Measurements from ENCODE around the gene ZNF14. TPM values are rescaled to one million over a fixed set of nuclear protein-coding genes. Genes with fewer than 3 reads are reported as not detected.

The ZNF14 gene
- total and polyA plus RNA-seq, 9 of the 15 experiments (the other 6 are each of a cell fraction or from before 2014, with no cell fraction given) = 1.9 to 7.0 (median 4.0) TPM

DNA sequence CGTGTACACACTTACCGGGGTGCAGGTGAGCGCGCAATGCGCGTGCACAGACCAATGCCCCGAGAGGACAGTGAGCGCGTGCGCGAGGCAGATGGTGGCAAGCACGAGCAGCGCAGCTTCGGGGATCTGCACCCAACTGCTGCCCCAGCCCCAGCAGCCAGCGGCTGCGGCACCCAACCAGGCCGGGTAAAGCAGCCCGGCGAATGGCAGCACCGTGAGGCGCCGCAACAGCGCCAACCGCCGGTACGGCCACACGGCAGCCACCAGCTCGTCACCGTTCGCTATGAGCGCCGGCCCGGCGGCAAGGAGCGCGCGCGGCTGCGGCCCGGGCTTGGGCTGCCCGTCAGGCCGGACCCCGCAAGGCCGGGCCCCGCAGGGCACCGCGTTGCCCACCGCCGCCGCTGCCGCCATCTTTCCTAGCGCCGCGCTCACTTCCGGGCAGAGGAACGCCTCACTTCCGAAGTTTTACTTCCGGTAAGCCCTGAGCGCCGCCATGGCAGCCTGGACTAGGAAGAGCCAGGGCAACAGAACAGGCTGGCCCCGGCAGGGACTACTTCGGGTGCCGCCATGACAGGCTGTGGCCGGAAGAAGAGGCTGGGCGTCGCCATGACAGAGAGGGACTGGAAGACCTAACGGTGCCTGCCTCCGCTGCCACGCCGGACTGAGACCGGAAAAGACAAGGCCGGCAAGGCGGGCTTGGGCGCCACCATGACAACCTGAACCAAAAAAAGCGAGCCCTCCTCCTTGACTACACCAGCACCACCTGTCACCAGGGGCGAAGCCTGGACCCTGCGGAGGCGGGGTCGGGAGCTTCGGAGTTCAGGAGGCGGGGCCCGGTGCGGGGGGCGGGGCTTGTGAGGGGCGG, 69.4 kb downstream of the ZNF14 start, which contains the start of gene ATP13A1 (continued):
- TF ChIP-seq, protein P1, sequence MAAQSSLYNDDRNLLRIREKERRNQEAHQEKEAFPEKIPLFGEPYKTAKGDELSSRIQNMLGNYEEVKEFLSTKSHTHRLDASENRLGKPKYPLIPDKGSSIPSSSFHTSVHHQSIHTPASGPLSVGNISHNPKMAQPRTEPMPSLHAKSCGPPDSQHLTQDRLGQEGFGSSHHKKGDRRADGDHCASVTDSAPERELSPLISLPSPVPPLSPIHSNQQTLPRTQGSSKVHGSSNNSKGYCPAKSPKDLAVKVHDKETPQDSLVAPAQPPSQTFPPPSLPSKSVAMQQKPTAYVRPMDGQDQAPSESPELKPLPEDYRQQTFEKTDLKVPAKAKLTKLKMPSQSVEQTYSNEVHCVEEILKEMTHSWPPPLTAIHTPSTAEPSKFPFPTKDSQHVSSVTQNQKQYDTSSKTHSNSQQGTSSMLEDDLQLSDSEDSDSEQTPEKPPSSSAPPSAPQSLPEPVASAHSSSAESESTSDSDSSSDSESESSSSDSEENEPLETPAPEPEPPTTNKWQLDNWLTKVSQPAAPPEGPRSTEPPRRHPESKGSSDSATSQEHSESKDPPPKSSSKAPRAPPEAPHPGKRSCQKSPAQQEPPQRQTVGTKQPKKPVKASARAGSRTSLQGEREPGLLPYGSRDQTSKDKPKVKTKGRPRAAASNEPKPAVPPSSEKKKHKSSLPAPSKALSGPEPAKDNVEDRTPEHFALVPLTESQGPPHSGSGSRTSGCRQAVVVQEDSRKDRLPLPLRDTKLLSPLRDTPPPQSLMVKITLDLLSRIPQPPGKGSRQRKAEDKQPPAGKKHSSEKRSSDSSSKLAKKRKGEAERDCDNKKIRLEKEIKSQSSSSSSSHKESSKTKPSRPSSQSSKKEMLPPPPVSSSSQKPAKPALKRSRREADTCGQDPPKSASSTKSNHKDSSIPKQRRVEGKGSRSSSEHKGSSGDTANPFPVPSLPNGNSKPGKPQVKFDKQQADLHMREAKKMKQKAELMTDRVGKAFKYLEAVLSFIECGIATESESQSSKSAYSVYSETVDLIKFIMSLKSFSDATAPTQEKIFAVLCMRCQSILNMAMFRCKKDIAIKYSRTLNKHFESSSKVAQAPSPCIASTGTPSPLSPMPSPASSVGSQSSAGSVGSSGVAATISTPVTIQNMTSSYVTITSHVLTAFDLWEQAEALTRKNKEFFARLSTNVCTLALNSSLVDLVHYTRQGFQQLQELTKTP (IDR thresholded peaks at IDR 0.05; ENCODE audit: low read depth in 1 of 2, partially characterized antibody in 2 of 2) = no peak
- TF ChIP-seq THRAP3 (IDR thresholded peaks at IDR 0.05; ENCODE audit: borderline replicate concordance) (no peak), ZNF143 (CRISPR knock-in tag; IDR thresholded peaks at IDR 0.05) (no peak), MED1 (CRISPR knock-in tag; IDR thresholded peaks at IDR 0.05; ENCODE audit: borderline replicate concordance) (no peak), MEIS2 (IDR thresholded peaks at IDR 0.05; ENCODE audit: partially characterized antibody) (no peak), SOX6 (IDR thresholded peaks at IDR 0.05) (peak; percentile 28; the same call in 1 of the 2 replicates), FIP1L1 (IDR thresholded peaks at IDR 0.05; ENCODE audit: low read depth, low read length, poor library complexity, severe bottlenecking) (no peak), DMBX1 (CRISPR knock-in tag; IDR thresholded peaks at IDR 0.05; ENCODE audit: borderline replicate concordance) (peak; percentile 34; the same call in 1 of the 2 replicates), ZNF165 (CRISPR knock-in tag; IDR thresholded peaks at IDR 0.05; ENCODE audit: borderline replicate concordance) (peak; percentile 63; the same call in 1 of the 2 replicates), PHF8 (IDR thresholded peaks at IDR 0.05; ENCODE audit: borderline replicate concordance, low read length) (peak; percentile 88; the same call in 1 of the 2 replicates), CCAR2 (IDR thresholded peaks at IDR 0.05; ENCODE audit: low read depth, low read length) (no peak), MCM5 (IDR thresholded peaks at IDR 0.05; ENCODE audit: low read depth) (no peak), ZNF583 (CRISPR knock-in tag; IDR thresholded peaks at IDR 0.05) (no peak), ILF3 (IDR thresholded peaks at IDR 0.05; ENCODE audit: borderline replicate concordance) (no peak), MEF2A (IDR thresholded peaks at IDR 0.05; ENCODE audit: control insufficient read depth, low read depth, low read length) (no peak)
- TF ChIP-seq, protein P2, sequence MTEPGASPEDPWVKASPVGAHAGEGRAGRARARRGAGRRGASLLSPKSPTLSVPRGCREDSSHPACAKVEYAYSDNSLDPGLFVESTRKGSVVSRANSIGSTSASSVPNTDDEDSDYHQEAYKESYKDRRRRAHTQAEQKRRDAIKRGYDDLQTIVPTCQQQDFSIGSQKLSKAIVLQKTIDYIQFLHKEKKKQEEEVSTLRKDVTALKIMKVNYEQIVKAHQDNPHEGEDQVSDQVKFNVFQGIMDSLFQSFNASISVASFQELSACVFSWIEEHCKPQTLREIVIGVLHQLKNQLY (CRISPR knock-in tag; conservative IDR thresholded peaks at IDR 0.05) = no peak
- TF ChIP-seq, protein P3, sequence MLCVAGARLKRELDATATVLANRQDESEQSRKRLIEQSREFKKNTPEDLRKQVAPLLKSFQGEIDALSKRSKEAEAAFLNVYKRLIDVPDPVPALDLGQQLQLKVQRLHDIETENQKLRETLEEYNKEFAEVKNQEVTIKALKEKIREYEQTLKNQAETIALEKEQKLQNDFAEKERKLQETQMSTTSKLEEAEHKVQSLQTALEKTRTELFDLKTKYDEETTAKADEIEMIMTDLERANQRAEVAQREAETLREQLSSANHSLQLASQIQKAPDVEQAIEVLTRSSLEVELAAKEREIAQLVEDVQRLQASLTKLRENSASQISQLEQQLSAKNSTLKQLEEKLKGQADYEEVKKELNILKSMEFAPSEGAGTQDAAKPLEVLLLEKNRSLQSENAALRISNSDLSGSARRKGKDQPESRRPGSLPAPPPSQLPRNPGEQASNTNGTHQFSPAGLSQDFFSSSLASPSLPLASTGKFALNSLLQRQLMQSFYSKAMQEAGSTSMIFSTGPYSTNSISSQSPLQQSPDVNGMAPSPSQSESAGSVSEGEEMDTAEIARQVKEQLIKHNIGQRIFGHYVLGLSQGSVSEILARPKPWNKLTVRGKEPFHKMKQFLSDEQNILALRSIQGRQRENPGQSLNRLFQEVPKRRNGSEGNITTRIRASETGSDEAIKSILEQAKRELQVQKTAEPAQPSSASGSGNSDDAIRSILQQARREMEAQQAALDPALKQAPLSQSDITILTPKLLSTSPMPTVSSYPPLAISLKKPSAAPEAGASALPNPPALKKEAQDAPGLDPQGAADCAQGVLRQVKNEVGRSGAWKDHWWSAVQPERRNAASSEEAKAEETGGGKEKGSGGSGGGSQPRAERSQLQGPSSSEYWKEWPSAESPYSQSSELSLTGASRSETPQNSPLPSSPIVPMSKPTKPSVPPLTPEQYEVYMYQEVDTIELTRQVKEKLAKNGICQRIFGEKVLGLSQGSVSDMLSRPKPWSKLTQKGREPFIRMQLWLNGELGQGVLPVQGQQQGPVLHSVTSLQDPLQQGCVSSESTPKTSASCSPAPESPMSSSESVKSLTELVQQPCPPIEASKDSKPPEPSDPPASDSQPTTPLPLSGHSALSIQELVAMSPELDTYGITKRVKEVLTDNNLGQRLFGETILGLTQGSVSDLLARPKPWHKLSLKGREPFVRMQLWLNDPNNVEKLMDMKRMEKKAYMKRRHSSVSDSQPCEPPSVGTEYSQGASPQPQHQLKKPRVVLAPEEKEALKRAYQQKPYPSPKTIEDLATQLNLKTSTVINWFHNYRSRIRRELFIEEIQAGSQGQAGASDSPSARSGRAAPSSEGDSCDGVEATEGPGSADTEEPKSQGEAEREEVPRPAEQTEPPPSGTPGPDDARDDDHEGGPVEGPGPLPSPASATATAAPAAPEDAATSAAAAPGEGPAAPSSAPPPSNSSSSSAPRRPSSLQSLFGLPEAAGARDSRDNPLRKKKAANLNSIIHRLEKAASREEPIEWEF (CRISPR knock-in tag; IDR thresholded peaks at IDR 0.05) = no peak

Measured in K562 (cell line).